Glomerular visceral epithelial cell (primary cell): ENCODE results near the gene APBA1.
A peak's percentile ranks its signal among the peaks of the same experiment; 100 is the strongest.

ENCODE experiments used
- DNase-seq: peaks from one replicate; pipeline ENCODE4 v3.0.0-alpha.2; 2016; ENCODE audit errors: extremely low spot score

The APBA1 gene

GRCh38 chr9:69474821-69475220 is 197.3 kb downstream of the APBA1 start:
- no peak for DNase-seq

- no peak for DNase-seq
These were observed 200.0 kb downstream of the APBA1 start for GRCh38 chr9:69472101-69472620.

GRCh38 chr9:69471433-69471832 is 200.7 kb downstream of the APBA1 start:
- DNase-seq: peak; percentile 55

GRCh38 chr9:69470186-69470977 is 201.8 kb downstream of the APBA1 start:
- no peak for DNase-seq

DNA sequence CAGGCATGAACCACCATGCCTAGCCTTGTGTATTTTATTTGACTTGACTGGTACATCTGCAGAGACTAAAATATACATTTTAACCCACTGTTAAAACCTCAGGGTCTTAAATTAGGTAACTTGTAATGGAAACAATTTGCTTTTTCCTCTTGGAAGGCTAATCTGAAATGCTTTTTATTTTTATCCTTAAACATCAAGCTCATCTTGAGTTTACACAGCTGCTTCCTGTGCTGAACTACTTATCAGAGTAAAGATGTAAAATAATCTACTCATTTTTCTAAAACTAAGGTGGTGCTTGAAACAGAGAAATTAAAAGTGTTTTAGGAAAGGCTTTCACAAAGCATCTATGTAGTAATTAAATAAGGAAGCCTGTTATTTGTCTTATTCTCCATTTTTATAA is 203.0 kb downstream of the APBA1 start:
- no peak for DNase-seq

- no peak for DNase-seq
These were observed 203.8 kb downstream of the APBA1 start for GRCh38 chr9:69468380-69468779.

GRCh38 chr9:69466151-69466550 is 206.0 kb downstream of the APBA1 start:
- peak; percentile 9 for DNase-seq

DNA sequence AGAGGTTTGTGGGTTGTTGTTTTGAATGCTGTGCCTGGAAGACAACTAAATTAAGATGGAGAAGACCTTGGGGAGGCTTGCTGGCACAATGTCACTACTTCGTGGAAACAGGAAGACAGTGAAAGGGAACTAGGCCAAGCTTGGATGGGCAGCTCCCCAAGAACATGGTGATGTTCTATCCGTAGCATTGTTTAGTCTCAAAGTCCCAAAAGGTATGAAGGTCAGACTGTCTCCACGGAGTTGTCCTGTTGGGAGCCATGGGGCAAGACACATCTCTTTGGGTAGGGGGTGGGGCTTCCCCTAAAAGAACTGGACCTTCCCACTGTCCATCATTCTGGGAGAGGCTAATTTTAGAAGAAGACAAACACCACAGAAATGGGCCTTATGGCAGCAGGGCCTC is 206.7 kb downstream of the APBA1 start:
- no peak for DNase-seq

DNA sequence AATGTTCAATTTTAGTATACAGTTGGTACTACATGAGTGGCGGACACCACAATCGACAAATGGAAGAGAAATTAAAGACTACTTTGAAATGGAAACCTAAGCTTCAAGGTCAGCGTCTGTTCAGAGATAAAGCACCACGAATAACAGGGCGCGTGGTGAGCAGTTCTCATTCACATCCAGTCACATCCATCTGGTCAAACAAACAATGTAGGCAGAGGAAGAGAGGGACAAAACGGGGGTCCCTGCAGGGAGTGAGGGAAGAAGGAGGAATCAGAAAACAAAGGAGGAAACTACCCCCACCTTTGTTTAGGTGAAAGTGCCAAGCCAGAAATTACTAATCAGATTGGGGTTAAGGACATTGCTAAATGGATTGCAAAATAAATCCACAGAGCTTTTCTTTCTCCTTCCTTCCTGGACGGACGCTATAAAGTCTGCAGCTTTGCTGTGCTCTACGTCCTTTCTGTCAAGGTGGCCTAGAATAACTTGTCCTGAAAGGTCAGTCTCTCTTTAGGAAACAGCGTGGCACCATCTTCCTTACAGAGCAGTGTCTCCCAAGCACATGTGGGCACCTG is 208.6 kb downstream of the APBA1 start:
- no peak for DNase-seq

- DNase-seq: no peak
These were observed 209.8 kb downstream of the APBA1 start for GRCh38 chr9:69462394-69462793.

- no peak for DNase-seq
These were observed 210.9 kb downstream of the APBA1 start for GRCh38 chr9:69461103-69461887.

- DNase-seq: no peak
These were observed 212.2 kb downstream of the APBA1 start for GRCh38 chr9:69460012-69460411.

GRCh38 chr9:69458176-69458575 is 214.0 kb downstream of the APBA1 start:
- no peak for DNase-seq

DNA sequence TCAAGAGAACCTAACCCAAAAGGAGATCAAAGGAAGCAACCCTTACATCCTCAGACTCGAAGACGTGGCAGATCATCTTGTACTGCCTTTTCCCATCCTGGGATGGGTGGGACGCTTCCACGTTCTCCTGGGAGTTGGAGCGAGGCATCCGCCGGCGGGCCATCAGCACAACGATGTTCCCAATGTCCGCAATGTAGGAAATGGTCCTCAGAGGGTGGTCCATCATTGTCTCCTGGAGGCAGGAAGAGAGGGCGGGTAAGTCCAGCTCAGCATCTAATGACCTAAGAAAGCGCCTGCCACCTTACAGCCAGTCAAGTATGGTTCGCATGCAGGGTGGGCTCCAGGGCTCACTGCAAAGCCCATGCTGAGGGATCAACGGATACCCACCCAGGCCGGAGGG is 216.0 kb downstream of the APBA1 start:
- DNase-seq: no peak

GRCh38 chr9:69455311-69455710 is 216.9 kb downstream of the APBA1 start:
- DNase-seq: no peak

- DNase-seq: no peak
These were observed 217.8 kb downstream of the APBA1 start for GRCh38 chr9:69454321-69454720.

DNA sequence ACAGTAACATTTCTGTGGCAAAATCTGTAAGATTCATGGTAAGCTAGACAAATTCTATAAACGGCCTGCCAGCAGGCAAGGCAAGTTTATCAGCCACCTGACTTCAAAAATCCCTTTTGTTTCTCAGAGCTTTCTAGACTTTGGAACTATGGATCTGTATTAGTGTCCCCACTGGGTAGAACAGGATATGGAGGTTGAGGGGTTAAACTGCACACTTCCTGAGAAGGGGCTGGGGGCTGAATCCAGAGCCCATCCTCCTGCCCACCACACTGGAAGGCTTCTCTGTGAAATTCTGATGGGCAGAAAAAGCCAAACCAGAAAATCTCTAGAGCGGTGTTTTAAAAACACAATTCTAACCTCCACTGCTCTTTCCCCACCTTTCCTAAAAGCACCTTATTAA is 218.4 kb downstream of the APBA1 start:
- no peak for DNase-seq

- peak; percentile 94 for DNase-seq
These were observed 219.9 kb downstream of the APBA1 start for GRCh38 chr9:69452110-69452782.

GRCh38 chr9:69446496-69446895 is 225.7 kb downstream of the APBA1 start:
- no peak for DNase-seq

DNA sequence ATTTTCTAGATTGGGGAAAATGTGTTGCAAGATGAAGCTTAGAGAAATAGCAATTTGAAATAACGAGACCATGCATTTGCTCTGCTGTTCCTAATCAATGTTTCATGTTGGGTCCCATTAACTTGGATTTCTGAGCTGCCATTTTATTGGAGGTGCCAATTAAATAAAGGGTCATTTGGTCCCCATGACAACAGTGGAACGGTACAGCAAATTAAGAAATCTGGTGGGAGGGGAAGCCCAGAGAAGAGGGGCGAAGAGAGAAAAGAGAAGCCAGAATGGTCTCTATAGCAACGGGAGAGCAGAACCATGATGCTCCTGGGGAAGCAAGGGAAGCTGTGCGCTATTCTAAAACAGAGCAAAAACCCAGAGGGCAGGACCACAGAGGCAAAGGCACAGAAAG is 226.9 kb downstream of the APBA1 start:
- DNase-seq: no peak

DNA sequence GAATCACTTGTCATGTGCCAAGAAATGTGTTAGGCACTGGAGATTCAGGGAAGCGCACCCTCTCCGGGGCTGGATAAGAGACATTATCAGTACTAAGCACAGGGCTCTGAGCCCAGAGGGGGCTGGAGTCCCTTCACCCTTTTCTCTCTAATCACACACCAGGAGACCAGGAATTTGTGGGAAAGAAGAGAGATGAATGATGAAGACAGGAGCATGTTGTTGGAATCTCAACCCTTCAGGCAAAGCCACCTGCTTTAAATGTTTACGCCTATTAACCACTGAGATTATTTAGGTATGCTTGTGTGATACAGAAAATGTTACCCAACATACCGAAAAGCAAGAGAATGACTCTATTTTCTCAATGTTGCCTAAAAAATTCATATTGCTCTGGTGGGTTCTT is 227.4 kb downstream of the APBA1 start:
- peak; percentile 30 for DNase-seq

DNA sequence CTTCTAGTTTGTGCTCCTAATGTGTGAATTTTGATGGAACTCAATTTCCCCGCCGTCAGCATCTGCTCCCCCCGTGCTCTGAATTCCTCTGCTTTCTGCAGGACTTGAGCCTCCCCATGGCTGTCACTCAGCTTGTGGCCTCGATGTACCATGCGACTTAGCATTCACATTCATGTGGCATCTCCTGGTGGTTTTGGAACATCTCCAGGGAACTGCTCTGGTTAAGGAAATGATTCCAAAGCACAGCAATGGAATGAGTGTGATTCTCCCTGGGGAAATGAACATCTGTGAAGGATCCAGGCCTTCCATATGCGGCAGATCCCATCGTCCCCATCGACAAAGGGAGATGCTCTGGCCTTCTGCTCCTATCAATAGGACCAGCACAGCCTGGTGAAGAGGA is 228.2 kb downstream of the APBA1 start:
- DNase-seq: peak; percentile 91
